Endothelial cell of umbilical vein (primary cell): Measurements from ENCODE around the gene TXNRD1. TPM values are rescaled to one million over a fixed set of nuclear protein-coding genes. Genes with fewer than 3 reads are reported as not detected.

ENCODE experiments used
- BruUV-seq: library from RNA; stranded (reverse); fragments of 400-500 nt; replicated peaks from 2 replicates; lab custom pipeline; 2021; lab: Mats Ljungman, UMichigan
- CTCF ChIA-PET: fragments of 300-600, 350-600 bp; sonication (Branson Sonifier 250); formaldehyde crosslinking; loops from one replicate; lab custom pipeline; 2021; ENCODE audit warnings: antibody characterized with exemption, inconsistent platforms; lab: Charles Lee
- POLR2A ChIA-PET: fragments of 300-600, 350-600 bp; sonication (Branson Sonifier 250); formaldehyde crosslinking; loops from one replicate; lab custom pipeline; 2021; ENCODE audit warnings: antibody characterized with exemption, inconsistent platforms; lab: Charles Lee
- DNase-seq: peaks from one replicate; pipeline ENCODE4 v3.0.0-alpha.2; 2011; ENCODE audit warnings: low read depth, low spot score
- FAIRE-seq: peaks from 2 replicates; lab custom pipeline; 2011; peaks lifted over from hg19 to GRCh38; lab: Jason Lieb, UNC
- H2AFZ ChIP-seq: 2 replicates; pipeline ENCODE4 v1.6.0; 2012; ENCODE audit warnings: low read depth, low read length, control low read depth, inconsistent platforms
- H3K27ac ChIP-seq: 2 replicates; pipeline ENCODE4 v1.5.1; 2011; ENCODE audit warnings: low read depth, mild to moderate bottlenecking, control low read depth, low read length, moderate library complexity; ENCODE audit not compliant: insufficient read depth
- H3K27me3 ChIP-seq, 2 experiments: 2 replicates each; pipeline versions ENCODE4 v1.6.0 to v1.6.1; 2011; ENCODE audit warnings: low read length in 2 of 2, mixed read lengths in 1 of 2; ENCODE audit not compliant: control insufficient read depth in 2 of 2, insufficient read depth in 2 of 2
- H3K36me3 ChIP-seq, 2 experiments: 2 replicates in 1 of 2; 3 replicates in 1 of 2; pipeline ENCODE4 v1.5.1; 2011; ENCODE audit warnings: low read length in 2 of 2, mild to moderate bottlenecking in 1 of 2, moderate library complexity in 1 of 2; ENCODE audit not compliant: control insufficient read depth in 2 of 2, insufficient read depth in 2 of 2; ENCODE audit errors: extremely low read depth in 1 of 2
- H3K4me1 ChIP-seq: 3 replicates; pipeline ENCODE4 v1.5.1; 2011; ENCODE audit warnings: mild to moderate bottlenecking, low read length; ENCODE audit not compliant: control insufficient read depth, insufficient read depth; ENCODE audit errors: extremely low read depth
- H3K4me2 ChIP-seq: 2 replicates; pipeline ENCODE4 v1.6.1; 2011; ENCODE audit warnings: low read length, control low read depth, mixed read lengths; ENCODE audit not compliant: insufficient read depth
- H3K4me3 ChIP-seq, 3 experiments: fragments of 200-600 bp in 1 of 3; sonication (generic), shearing (Covaris generic) in 1 of 3; replicated peaks in 1 of 3; 2 replicates each; pipeline ENCODE4 v1.5.1; 2011 to 2016; ENCODE audit warnings: control low read depth in 3 of 3, low read length in 3 of 3, mild to moderate bottlenecking in 2 of 3, inconsistent platforms in 1 of 3, low read depth in 1 of 3, moderate library complexity in 1 of 3; ENCODE audit not compliant: insufficient read depth in 1 of 3
- H3K79me2 ChIP-seq: 2 replicates; pipeline ENCODE4 v1.6.0; 2012; ENCODE audit warnings: low read length, inconsistent platforms; ENCODE audit not compliant: control insufficient read depth, insufficient read depth
- H3K9ac ChIP-seq: replicated peaks from 2 replicates; pipeline ENCODE3; 2011; ENCODE audit warnings: low read length, control low read depth; ENCODE audit not compliant: insufficient read depth; ENCODE audit errors: extremely low read depth
- H3K9me1 ChIP-seq: replicated peaks from 3 replicates; pipeline ENCODE4 v1.6.0; 2011; ENCODE audit warnings: mild to moderate bottlenecking, low read length; ENCODE audit not compliant: control insufficient read depth, insufficient read depth; ENCODE audit errors: extremely low read depth
- H3K9me3 ChIP-seq: replicated peaks from 2 replicates; pipeline ENCODE4 v1.5.1; 2012; ENCODE audit warnings: low read length, inconsistent platforms; ENCODE audit not compliant: control insufficient read depth, insufficient read depth
- H4K20me1 ChIP-seq: replicated peaks from 2 replicates; pipeline ENCODE3; 2011; ENCODE audit warnings: mild to moderate bottlenecking, low read length; ENCODE audit not compliant: control insufficient read depth, insufficient read depth; ENCODE audit errors: extremely low read depth
- CTCF ChIP-seq, 2 donors: IDR thresholded peaks; 1 replicate in 1 of 2; 2 replicates in 1 of 2; pipeline ENCODE4 v1.5.1; 2011; ENCODE audit warnings: low read length in 2 of 2, mild to moderate bottlenecking in 2 of 2, moderate library complexity in 2 of 2, control low read depth in 1 of 2, inconsistent platforms in 1 of 2, low read depth in 1 of 2; ENCODE audit not compliant: insufficient read depth in 1 of 2; ENCODE audit errors: extremely low read depth in 1 of 2
- EZH2 ChIP-seq: IDR thresholded peaks from 2 replicates; pipeline ENCODE4 v1.6.1; 2012; ENCODE audit warnings: borderline replicate concordance, low read depth, mild to moderate bottlenecking, moderate library complexity, low read length, inconsistent platforms; ENCODE audit not compliant: severe bottlenecking
- FOS ChIP-seq: IDR thresholded peaks from 2 replicates; pipeline ENCODE4 v1.6.1; 2011; ENCODE audit warnings: mild to moderate bottlenecking, low read length, moderate library complexity, borderline replicate concordance; ENCODE audit not compliant: insufficient read depth
- GATA2 ChIP-seq: IDR thresholded peaks from 2 replicates; pipeline ENCODE4 v1.7.0; 2011; ENCODE audit warnings: low read depth, mild to moderate bottlenecking, moderate library complexity, mixed read lengths, low read length; ENCODE audit not compliant: insufficient read length, insufficient read depth
- JUN ChIP-seq: IDR thresholded peaks from 2 replicates; pipeline ENCODE4 v1.6.1; 2011; ENCODE audit warnings: borderline replicate concordance, low read depth; ENCODE audit not compliant: insufficient read length, insufficient read depth
- MAX ChIP-seq: IDR thresholded peaks from 2 replicates; pipeline ENCODE4 v1.6.1; 2011; ENCODE audit not compliant: insufficient read depth, insufficient read length
- MYC ChIP-seq: IDR thresholded peaks from one replicate; pipeline ENCODE4 v1.6.1; 2011; ENCODE audit warnings: mild to moderate bottlenecking, low read depth, low read length
- POLR2A ChIP-seq: IDR thresholded peaks from 2 replicates; pipeline ENCODE4 v1.6.1; 2012; ENCODE audit warnings: low read depth, mild to moderate bottlenecking, control low read depth, low read length
- POLR2AphosphoS5 ChIP-seq: IDR thresholded peaks from 2 replicates; pipeline ENCODE4 v1.6.1; 2012; ENCODE audit warnings: low read depth, mild to moderate bottlenecking, control low read depth, low read length, moderate library complexity; ENCODE audit not compliant: insufficient read depth
- dilution Hi-C: fragments of 300-500 bp; cut with MboI; formaldehyde crosslinking; loops from one replicate; pipeline ENCODE4 v1.15.0; 2019; ENCODE audit warnings: low sequenced_read_pairs; ENCODE audit not compliant: extremely low pct_ligation_motif_present
- intact Hi-C: fragments of 100-400 bp; cut with micrococcal nuclease; formaldehyde crosslinking; loops from one replicate; pipeline ENCODE4 v1.10.0; 2022
- polyA plus RNA-seq, 4 experiments: library from polyadenylated mRNA; depleted of rRNA in 3 of 4; stranded (reverse) in 3 of 4; unstranded in 1 of 4; fragments of >200 nt; gene quantifications; 2 replicates each; pipeline versions ENCODE4 v1.2.1 to v1.2.3, GENCODE V29; 2011 to 2012; ENCODE audit warnings: missing spikeins in 1 of 4
- total RNA-seq: library from RNA; stranded (reverse); gene quantifications from 2 replicates; pipeline ENCODE4 v1.2.3, GENCODE V29; 2021

Gene TXNRD1
- total and polyA plus RNA-seq, 2 donors (not counting 3 experiments of a cell fraction or from before 2014, with no cell fraction given): 309 to 566 TPM

GRCh38 chr12:104386461-104386860, 170.9 kb downstream of the TXNRD1 start:
- no peaks in the 10 kb centered on the region for H3K4me1 ChIP-seq
- no peaks in the 10 kb centered on the region for H4K20me1 ChIP-seq
- no peaks in the 10 kb centered on the region for H3K9me3 ChIP-seq
- no TSS peak for BruUV-seq
- TF ChIP-seq MAX: no peak
- TF ChIP-seq MYC: no peak
- intact Hi-C loops (no loop called here), dilution Hi-C loops (no loop called here)
- FAIRE-seq (no peak), DNase-seq (no peak)
- no peak overlapping the region for H3K27ac ChIP-seq
- ChIA-PET CTCF (interaction anchor here (0.7 to 1.4 kb wide), 2 partner anchors 22 to 268 kb away, joined by 3 to 4 read pairs; no protein-coding TSS in a partner anchor), POLR2A (no interaction called here)
- H3K79me2 ChIP-seq: no peaks in the 10 kb centered on the region
- no peak overlapping the region for H2AFZ ChIP-seq
- no peak overlapping the region for H3K4me2 ChIP-seq
- H3K9me1 ChIP-seq: no peaks in the 10 kb centered on the region
- no peaks in the 10 kb centered on the region for H3K27me3 ChIP-seq
- H3K9ac ChIP-seq: no peak overlapping the region
- no peak overlapping the region for H3K4me3 ChIP-seq
- no peaks in the 10 kb centered on the region for H3K36me3 ChIP-seq

- Histone ChIP-seq H3K9me3 (no peaks in the 10 kb centered on the region), H3K79me2 (no peaks in the 10 kb centered on the region), H3K9ac (no peak overlapping the region), H3K36me3 (no peaks in the 10 kb centered on the region), H3K4me2 (no peak overlapping the region), H4K20me1 (no peaks in the 10 kb centered on the region), H3K4me3 (no peak overlapping the region), H2AFZ (no peak overlapping the region), H3K27me3 (no peaks in the 10 kb centered on the region), H3K27ac (no peak overlapping the region), H3K9me1 (no peaks in the 10 kb centered on the region), H3K4me1 (no peaks in the 10 kb centered on the region)
- FAIRE-seq: no peak
- no peak for DNase-seq
- TF ChIP-seq EZH2 (no peak), POLR2AphosphoS5 (no peak), MAX (no peak), CTCF (IDR thresholded peaks at IDR 0.05; ENCODE audit: extremely low read depth in 1 of 2, insufficient read depth in 1 of 2, low read depth in 1 of 2, low read length in 2 of 2) (no peak), MYC (no peak), POLR2A (no peak), JUN (no peak), FOS (no peak), GATA2 (no peak)
- BruUV-seq: no TSS peak
- intact Hi-C loops (no loop called here), dilution Hi-C loops (no loop called here)
- ChIA-PET POLR2A (no interaction called here), CTCF (interaction anchor here (1.4 kb wide), 1 partner anchor 267 kb away, joined by 4 read pairs; no protein-coding TSS in a partner anchor)
Measured at GRCh38 chr12:104387190-104387589, 171.6 kb downstream of the TXNRD1 start.
